Endothelial cell of umbilical vein (primary cell): ENCODE results near the gene KRT32. TPM values are rescaled to one million over a fixed set of nuclear protein-coding genes. Genes with fewer than 3 reads are reported as not detected.
"Not testable (repeated sequence)": the region's sequence is repeated elsewhere in the genome, so short reads cannot be mapped to it uniquely, and the experiment has no call there.

Experiments used
- BruUV-seq: library from RNA; stranded (reverse); fragments of 400-500 nt; replicated peaks from 2 replicates; lab custom pipeline; 2021; lab: Mats Ljungman, UMichigan
- CTCF ChIA-PET: fragments of 300-600, 350-600 bp; sonication (Branson Sonifier 250); formaldehyde crosslinking; loops from one replicate; lab custom pipeline; 2021; ENCODE audit warnings: antibody characterized with exemption, inconsistent platforms; lab: Charles Lee
- POLR2A ChIA-PET: fragments of 300-600, 350-600 bp; sonication (Branson Sonifier 250); formaldehyde crosslinking; loops from one replicate; lab custom pipeline; 2021; ENCODE audit warnings: antibody characterized with exemption, inconsistent platforms; lab: Charles Lee
- DNase-seq: peaks from one replicate; pipeline ENCODE4 v3.0.0-alpha.2; 2011; ENCODE audit warnings: low read depth, low spot score
- FAIRE-seq: peaks from 2 replicates; lab custom pipeline; 2011; peaks lifted over from hg19 to GRCh38; lab: Jason Lieb, UNC
- H2AFZ ChIP-seq: 2 replicates; pipeline ENCODE4 v1.6.0; 2012; ENCODE audit warnings: low read depth, low read length, control low read depth, inconsistent platforms
- H3K27ac ChIP-seq: 2 replicates; pipeline ENCODE4 v1.5.1; 2011; ENCODE audit warnings: low read depth, mild to moderate bottlenecking, control low read depth, low read length, moderate library complexity; ENCODE audit not compliant: insufficient read depth
- H3K27me3 ChIP-seq, 2 experiments: 2 replicates each; pipeline versions ENCODE4 v1.6.0 to v1.6.1; 2011; ENCODE audit warnings: low read length in 2 of 2, mixed read lengths in 1 of 2; ENCODE audit not compliant: control insufficient read depth in 2 of 2, insufficient read depth in 2 of 2
- H3K36me3 ChIP-seq, 2 experiments: 2 replicates in 1 of 2; 3 replicates in 1 of 2; pipeline ENCODE4 v1.5.1; 2011; ENCODE audit warnings: low read length in 2 of 2, mild to moderate bottlenecking in 1 of 2, moderate library complexity in 1 of 2; ENCODE audit not compliant: control insufficient read depth in 2 of 2, insufficient read depth in 2 of 2; ENCODE audit errors: extremely low read depth in 1 of 2
- H3K4me1 ChIP-seq: 3 replicates; pipeline ENCODE4 v1.5.1; 2011; ENCODE audit warnings: mild to moderate bottlenecking, low read length; ENCODE audit not compliant: control insufficient read depth, insufficient read depth; ENCODE audit errors: extremely low read depth
- H3K4me2 ChIP-seq: 2 replicates; pipeline ENCODE4 v1.6.1; 2011; ENCODE audit warnings: low read length, control low read depth, mixed read lengths; ENCODE audit not compliant: insufficient read depth
- H3K4me3 ChIP-seq, 3 experiments: fragments of 200-600 bp in 1 of 3; sonication (generic), shearing (Covaris generic) in 1 of 3; replicated peaks in 1 of 3; 2 replicates each; pipeline ENCODE4 v1.5.1; 2011 to 2016; ENCODE audit warnings: control low read depth in 3 of 3, low read length in 3 of 3, mild to moderate bottlenecking in 2 of 3, inconsistent platforms in 1 of 3, low read depth in 1 of 3, moderate library complexity in 1 of 3; ENCODE audit not compliant: insufficient read depth in 1 of 3
- H3K79me2 ChIP-seq: 2 replicates; pipeline ENCODE4 v1.6.0; 2012; ENCODE audit warnings: low read length, inconsistent platforms; ENCODE audit not compliant: control insufficient read depth, insufficient read depth
- H3K9ac ChIP-seq: replicated peaks from 2 replicates; pipeline ENCODE3; 2011; ENCODE audit warnings: low read length, control low read depth; ENCODE audit not compliant: insufficient read depth; ENCODE audit errors: extremely low read depth
- H3K9me1 ChIP-seq: replicated peaks from 3 replicates; pipeline ENCODE4 v1.6.0; 2011; ENCODE audit warnings: mild to moderate bottlenecking, low read length; ENCODE audit not compliant: control insufficient read depth, insufficient read depth; ENCODE audit errors: extremely low read depth
- H3K9me3 ChIP-seq: replicated peaks from 2 replicates; pipeline ENCODE4 v1.5.1; 2012; ENCODE audit warnings: low read length, inconsistent platforms; ENCODE audit not compliant: control insufficient read depth, insufficient read depth
- H4K20me1 ChIP-seq: replicated peaks from 2 replicates; pipeline ENCODE3; 2011; ENCODE audit warnings: mild to moderate bottlenecking, low read length; ENCODE audit not compliant: control insufficient read depth, insufficient read depth; ENCODE audit errors: extremely low read depth
- CTCF ChIP-seq, 2 donors: IDR thresholded peaks; 1 replicate in 1 of 2; 2 replicates in 1 of 2; pipeline ENCODE4 v1.5.1; 2011; ENCODE audit warnings: low read length in 2 of 2, mild to moderate bottlenecking in 2 of 2, moderate library complexity in 2 of 2, control low read depth in 1 of 2, inconsistent platforms in 1 of 2, low read depth in 1 of 2; ENCODE audit not compliant: insufficient read depth in 1 of 2; ENCODE audit errors: extremely low read depth in 1 of 2
- FOS ChIP-seq: IDR thresholded peaks from 2 replicates; pipeline ENCODE4 v1.6.1; 2011; ENCODE audit warnings: mild to moderate bottlenecking, low read length, moderate library complexity, borderline replicate concordance; ENCODE audit not compliant: insufficient read depth
- GATA2 ChIP-seq: IDR thresholded peaks from 2 replicates; pipeline ENCODE4 v1.7.0; 2011; ENCODE audit warnings: low read depth, mild to moderate bottlenecking, moderate library complexity, mixed read lengths, low read length; ENCODE audit not compliant: insufficient read length, insufficient read depth
- MYC ChIP-seq: IDR thresholded peaks from one replicate; pipeline ENCODE4 v1.6.1; 2011; ENCODE audit warnings: mild to moderate bottlenecking, low read depth, low read length
- POLR2A ChIP-seq: IDR thresholded peaks from 2 replicates; pipeline ENCODE4 v1.6.1; 2012; ENCODE audit warnings: low read depth, mild to moderate bottlenecking, control low read depth, low read length
- POLR2AphosphoS5 ChIP-seq: IDR thresholded peaks from 2 replicates; pipeline ENCODE4 v1.6.1; 2012; ENCODE audit warnings: low read depth, mild to moderate bottlenecking, control low read depth, low read length, moderate library complexity; ENCODE audit not compliant: insufficient read depth
- dilution Hi-C: fragments of 300-500 bp; cut with MboI; formaldehyde crosslinking; loops from one replicate; pipeline ENCODE4 v1.15.0; 2019; ENCODE audit warnings: low sequenced_read_pairs; ENCODE audit not compliant: extremely low pct_ligation_motif_present
- intact Hi-C: fragments of 100-400 bp; cut with micrococcal nuclease; formaldehyde crosslinking; loops from one replicate; pipeline ENCODE4 v1.10.0; 2022
- polyA plus RNA-seq, 4 experiments: library from polyadenylated mRNA; depleted of rRNA in 3 of 4; stranded (reverse) in 3 of 4; unstranded in 1 of 4; fragments of >200 nt; gene quantifications; 2 replicates each; pipeline versions ENCODE4 v1.2.1 to v1.2.3, GENCODE V29; 2011 to 2012; ENCODE audit warnings: missing spikeins in 1 of 4
- total RNA-seq: library from RNA; stranded (reverse); gene quantifications from 2 replicates; pipeline ENCODE4 v1.2.3, GENCODE V29; 2021

The KRT32 gene
- total and polyA plus RNA-seq, 2 donors (not counting 3 experiments of a cell fraction or from before 2014, with no cell fraction given), result not detected

GRCh38 chr17:41424111-41424635, 43.0 kb downstream of the KRT32 start, which contains the start of gene KRT37:
KRT37 (minus strand) TSS chr17:41424585; CDS start chr17:41424523, 62 bp downstream.
- H3K27ac ChIP-seq, result no peak within 1 kb of the TSS
- H3K9me1 ChIP-seq, result no peaks in the 10 kb centered on the region
- no peaks in the 10 kb centered on the region for H3K79me2 ChIP-seq
- H3K4me2 ChIP-seq, result no peak within 1 kb of the TSS
- no TSS peak for BruUV-seq
- TF ChIP-seq POLR2A (no peak), POLR2AphosphoS5 (no peak), GATA2 (no peak), MYC (no peak), FOS (no peak), CTCF (IDR thresholded peaks at IDR 0.05; ENCODE audit: extremely low read depth in 1 of 2, insufficient read depth in 1 of 2, low read depth in 1 of 2, low read length in 2 of 2) (no peak)
- intact Hi-C loops, result loop anchor here (10.0 kb wide), 1 partner anchor 51 kb away; no protein-coding TSS in a partner anchor
- no peak within 1 kb of the TSS for H3K9ac ChIP-seq
- H3K4me3 ChIP-seq, result no peak within 1 kb of the TSS
- ChIA-PET CTCF (no interaction called here), POLR2A (no interaction called here)
- H3K36me3 ChIP-seq, result no peaks in the 10 kb centered on the region
- no peak within 1 kb of the TSS for H2AFZ ChIP-seq
- FAIRE-seq, result no peak
- dilution Hi-C loops, result no loop called here
- no peaks in the 10 kb centered on the region for H3K4me1 ChIP-seq
- no peaks in the 10 kb centered on the region for H4K20me1 ChIP-seq
- H3K9me3 ChIP-seq, result no peaks in the 10 kb centered on the region
- DNase-seq, result no peak
- peaks cover 0 to 2% of the 10 kb centered on the region in 2 experiments for H3K27me3 ChIP-seq

GRCh38 chr17:41422586-41422985, 44.6 kb downstream of the KRT32 start:
- H3K4me3 ChIP-seq, dilution Hi-C loops, H3K9ac ChIP-seq, H3K79me2 ChIP-seq, H3K4me2 ChIP-seq, BruUV-seq, H3K36me3 ChIP-seq, DNase-seq, H2AFZ ChIP-seq, H3K27me3 ChIP-seq, H3K27ac ChIP-seq, CTCF ChIA-PET, H4K20me1 ChIP-seq, POLR2A ChIA-PET, H3K4me1 ChIP-seq, FAIRE-seq, H3K9me3 ChIP-seq, H3K9me1 ChIP-seq: not testable (repeated sequence)
- intact Hi-C loops, result loop anchor here (10.0 kb wide), 1 partner anchor 52 kb away; no protein-coding TSS in a partner anchor
